Hematopoietic multipotent progenitor cell treated with erythropoietin and hydrocortisone succinate and interleukin-3 and kit ligand, for 4 days (in vitro differentiated cells): Measurements from ENCODE around the gene PTPRM.
A peak's percentile ranks its signal among the peaks of the same experiment; 100 is the strongest.

Experiments used
- DNase-seq: peaks from one replicate; pipeline ENCODE4 v3.0.0-alpha.2; 2015

Gene PTPRM

DNA sequence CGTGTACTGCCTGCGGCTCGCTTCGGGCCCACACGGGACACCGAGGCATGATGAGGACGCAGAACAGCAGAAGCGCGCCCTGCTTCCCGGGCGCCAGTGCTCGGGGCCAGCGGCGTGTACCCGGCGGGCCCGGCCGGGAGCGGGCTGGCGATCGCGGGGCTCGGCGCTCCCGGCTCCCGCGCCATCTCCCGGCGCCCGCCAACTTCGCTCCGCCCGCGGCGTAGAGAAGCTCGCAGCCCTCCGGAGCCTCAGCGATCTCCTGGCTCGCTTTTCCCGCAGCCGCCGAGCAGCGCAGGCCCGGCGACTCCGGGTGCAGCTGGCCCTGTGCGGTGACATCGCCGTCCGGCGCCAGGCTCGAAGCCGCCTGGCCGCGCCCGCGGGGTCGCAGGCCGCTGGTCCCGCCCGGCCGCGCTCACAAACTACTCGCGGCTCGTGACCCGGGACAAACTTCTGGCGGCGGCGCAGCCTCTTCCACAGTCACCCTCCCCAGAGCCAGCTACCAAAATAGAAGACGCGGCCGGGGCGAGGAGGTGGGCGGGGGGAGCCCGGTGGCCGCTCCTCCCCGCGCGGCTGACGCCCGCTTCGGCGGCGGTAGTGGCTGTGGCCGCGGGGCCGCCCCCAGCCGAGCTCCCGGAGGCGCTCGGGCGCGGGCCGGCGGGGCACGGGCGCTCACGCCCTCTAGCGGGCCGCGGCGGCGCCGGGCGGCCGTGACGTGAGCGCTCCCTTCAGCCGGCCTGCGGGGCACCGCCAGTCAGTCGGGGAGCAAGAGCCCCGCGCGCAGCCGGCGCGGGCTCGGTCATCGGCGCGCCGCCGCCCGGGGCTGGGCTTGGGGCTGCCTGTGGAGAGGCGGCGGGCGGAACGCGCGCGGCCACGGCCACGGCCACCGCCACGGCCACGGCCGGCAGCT lies at the start of gene PTPRM:
TSS of gene PTPRM (plus strand) at position 750 of the 907 bp plus-strand sequence. CDS start 503 bp downstream, outside the sequence.
- peak; percentile 87 for DNase-seq

DNA sequence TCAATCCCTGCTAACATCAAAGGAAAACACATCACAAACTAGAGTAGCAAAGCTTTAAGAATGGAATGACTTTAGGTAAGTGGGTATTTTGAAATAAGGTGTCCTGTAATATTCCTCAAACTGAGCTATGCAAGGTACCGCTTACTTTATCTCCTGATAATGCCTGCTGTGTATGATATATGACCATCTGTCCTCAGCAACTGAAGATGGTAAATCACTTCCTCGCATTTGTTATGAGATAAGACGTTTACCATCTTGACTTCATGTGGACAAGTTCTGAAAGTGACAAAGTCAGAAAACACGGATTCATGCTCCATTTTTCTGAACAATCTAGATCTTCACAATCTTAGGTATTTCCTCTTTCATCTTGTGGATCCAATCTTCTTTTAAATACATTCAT lies 49.3 kb upstream of the PTPRM start:
- DNase-seq: no peak

DNA sequence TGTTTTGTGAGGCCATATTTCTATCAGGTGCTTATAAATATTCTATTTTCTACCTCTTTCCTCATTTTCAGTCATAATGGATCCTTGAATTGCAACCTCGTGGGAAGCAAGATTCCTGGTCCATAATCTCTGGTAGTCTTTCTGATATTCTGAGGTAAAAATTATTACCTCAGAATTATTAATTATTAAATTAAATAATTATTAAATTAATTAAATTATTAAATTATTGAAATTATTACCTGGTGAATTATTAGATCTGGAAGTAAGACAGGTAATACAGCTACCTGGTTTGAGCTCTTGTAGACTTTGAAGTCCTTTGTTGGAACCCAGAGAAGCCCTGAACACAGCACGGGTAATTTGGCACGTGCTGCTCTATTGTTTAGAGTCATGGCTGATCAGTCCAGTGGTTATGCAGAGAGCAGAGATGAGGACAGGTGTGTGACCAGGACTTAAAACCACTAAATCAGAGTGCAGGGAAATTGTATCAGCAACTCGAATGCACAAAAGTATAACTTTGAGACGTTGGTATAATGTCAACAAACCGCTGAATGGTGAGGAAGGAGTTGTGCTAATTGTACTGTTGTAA lies 46.8 kb upstream of the PTPRM start:
- DNase-seq: no peak

DNA sequence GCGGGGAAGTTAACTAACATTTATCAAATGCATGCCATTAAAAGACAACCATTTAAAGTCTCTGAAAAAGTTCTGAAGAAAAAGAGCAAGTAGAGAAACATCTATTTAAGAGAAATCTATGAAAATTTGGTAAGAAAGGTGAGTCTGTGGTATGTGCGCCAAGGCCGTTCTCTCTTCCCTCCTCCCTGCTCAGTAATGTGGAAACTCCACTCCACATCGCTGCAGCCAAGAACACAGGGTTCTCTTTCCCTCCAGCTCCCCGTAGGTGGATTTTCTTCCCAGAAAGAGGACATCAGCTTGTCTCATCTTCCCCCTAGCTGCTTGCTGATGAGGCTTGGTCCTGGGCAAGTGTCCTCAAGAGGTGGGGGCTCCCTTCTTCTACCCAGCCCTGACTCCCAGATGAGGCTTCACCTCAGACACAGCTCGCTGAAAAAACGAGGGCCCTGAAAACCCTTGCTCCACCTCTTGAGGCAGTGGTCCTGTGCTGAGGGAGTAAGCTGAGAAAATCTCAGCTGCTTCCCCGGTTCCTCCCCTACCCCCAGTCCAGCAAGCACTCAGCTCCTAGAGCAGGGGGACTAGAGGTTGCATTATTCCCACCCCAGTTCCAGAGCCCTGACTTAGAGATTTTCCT lies 45.8 kb upstream of the PTPRM start:
- DNase-seq: no peak

DNA sequence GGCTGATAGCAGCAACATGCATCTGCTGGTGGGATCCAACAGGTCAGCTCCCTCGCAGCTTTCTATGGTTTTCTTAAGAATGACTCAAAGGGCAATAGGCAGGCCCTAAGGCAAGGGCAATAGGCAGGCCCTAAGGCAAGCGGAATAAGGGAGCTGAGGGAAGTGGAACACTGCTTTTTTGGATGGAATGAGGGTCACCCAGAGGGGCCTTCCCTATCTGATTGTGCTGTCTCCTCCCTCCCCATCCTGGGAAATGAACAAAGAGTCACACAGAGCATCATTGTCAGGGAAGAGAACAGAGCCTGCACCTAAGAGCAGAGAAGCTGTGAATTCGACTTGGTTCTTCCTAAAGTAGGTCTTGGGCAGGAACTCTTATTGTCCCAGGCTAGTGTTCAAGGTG lies 43.3 kb upstream of the PTPRM start:
- no peak for DNase-seq

DNA sequence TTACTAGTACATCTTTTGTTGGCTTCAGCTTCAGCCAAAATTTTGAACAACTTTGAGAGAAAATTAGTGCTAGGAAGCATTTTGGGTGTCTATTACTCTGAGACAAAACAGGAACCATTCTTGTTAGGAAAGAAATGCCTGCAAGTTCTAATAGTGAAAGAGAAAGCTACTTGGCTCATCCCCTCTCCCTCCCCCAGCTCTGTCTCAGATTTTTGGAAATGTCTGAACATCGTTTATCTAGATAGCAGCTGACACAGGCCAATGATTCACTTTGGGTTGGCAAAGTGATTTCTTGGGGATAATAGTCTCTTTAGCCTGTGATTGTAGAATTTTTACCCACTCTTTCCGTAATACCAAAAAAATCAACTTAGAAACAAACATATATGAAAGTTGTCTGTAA lies 42.3 kb upstream of the PTPRM start:
- DNase-seq: no peak

DNA sequence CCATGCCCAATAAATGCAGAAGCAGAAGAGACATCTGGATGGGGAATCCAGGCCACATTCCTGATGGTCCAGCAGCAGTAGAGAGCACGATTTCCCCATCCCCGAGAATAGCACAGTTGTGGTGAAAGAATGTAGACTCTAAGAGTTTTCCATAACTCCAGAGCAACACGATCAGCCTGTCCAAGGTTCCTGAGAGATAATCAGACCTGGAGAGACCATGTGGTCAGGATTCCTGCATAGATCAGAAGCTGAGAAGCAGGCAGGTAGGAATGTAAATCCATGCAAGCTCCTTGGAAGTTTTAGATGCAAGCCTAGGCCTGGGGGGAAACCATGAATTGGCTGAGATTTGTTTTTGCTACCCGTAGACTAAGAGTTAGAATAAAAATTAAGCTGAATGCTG lies 34.2 kb upstream of the PTPRM start:
- no peak for DNase-seq

DNA sequence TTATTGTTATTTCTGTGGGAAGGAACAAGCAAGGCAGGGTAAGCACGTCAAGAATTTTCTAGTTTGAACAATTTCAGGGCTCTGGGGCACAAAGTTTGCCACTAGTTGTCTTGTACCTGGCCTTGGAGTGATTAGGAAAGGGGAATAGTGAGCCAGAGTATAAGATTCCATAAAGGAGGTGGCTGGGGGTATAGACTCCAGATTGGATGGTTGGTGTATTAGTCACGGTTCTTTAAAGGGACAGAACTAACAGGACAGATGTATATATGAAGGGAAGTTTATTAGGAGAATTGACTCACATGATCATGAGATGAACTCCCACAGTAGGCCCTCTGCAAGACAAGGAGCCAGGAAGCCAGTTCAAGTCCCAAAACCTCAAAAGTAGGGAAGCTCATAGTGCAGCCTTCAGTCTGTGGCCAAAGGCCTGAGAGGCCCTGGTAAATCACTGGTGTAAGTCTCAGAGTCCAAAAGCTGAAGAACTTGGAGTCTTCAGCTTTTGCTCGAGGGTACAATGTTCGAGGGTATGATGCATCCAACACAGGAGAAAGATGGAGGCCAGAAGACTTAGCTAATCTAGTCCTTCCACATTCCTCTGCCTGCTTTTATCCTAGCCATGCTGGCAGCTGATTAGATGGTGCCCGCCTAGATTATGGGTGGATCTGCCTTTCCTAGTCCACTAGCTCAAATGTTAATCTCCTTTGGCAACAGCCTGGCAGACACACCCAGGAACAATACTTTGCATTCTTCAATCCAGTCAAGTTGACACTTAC lies 31.5 kb upstream of the PTPRM start:
- DNase-seq: peak; percentile 21

DNA sequence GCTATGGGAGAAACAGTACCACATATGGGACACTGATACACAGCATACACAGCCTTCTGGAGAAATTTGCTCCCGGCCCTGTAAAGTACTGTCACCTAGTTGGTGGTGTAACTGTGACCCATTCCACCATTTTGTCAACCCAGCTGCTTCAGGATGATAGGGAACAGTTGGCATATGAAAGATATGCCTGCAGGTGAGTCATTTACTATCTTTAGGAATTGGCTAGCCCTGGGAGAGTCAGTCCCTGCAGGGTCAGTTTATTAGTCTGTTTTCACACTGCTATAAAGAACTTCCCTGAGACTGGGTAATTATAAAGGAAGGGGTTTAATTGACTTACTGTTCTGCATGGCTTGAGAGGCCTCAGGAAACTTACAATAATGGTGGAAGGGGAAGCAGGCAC lies 30.0 kb upstream of the PTPRM start:
- no peak for DNase-seq

DNA sequence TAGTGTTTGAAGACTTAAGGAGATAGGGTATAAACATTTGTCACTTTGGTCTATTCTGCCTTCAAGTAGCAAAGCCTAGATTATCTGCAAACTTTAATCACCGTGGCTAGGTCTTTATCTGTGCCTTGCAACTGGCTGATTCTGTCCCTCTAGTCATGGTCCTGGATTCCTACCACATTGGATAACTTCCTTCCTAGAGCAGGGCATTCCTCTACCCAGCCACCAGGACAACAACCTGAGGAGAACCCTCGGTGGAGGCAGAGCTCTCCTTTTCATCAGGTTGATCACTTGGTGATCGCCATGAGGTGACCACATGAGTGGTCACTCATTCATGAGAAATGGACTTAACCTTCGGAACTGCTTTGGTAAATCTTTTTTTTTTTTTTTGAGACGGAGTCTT lies 25.3 kb upstream of the PTPRM start:
- DNase-seq: no peak

DNA sequence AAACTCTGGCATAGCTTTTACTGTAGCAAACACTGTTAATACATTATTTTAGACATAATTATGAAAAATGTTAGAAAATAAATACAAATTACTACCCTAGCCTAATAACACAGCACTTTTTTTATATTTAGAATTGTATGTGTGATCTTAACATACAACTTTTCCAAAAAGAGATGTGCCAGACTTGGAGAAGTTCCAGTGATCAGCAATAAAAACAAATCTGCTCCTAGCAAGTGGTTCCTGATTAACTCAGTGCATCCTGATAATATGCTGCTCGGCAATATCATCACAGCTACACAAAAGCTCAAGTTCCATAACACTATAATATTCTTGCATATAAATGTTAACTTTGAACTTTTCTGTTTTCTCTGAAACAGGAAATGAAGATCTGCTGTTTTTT lies 22.4 kb upstream of the PTPRM start:
- DNase-seq: no peak

DNA sequence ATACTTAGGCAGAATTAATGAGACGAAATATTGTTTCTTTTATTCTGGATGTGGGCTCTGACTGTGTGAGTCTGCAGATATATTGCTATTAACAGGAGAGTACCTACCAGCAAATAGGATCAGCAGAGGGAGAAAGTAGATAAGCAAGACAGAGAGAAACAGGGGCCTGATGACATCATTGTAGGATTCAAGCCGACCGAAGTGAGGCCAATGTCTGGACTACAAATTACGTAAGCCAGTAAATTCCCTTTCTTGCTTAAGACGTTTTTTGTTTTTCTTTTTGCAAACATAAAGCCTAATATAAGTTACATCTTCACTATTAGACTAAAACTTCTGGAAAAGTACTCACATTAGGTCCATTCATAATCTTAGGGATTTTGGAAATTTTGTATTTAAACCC lies 21.4 kb upstream of the PTPRM start:
- no peak for DNase-seq

DNA sequence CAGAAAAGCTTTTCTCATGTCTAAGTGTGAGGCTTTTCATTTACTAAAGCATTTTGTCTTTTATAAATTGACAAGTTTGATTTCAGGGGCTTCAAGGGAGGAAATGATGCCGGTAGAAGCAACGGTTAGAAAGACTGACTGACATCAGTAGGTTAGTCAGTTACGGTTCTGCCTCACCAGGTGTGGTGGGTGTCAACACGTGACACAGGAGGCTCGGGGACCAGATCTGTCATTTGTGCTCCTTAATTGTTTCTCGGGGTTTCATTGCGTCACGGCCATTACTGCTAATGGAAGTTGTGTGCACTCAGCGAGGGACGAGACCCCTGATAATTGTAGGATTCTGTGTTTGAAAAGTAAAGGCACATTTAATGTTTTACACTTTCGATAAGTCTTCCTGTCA lies 18.9 kb upstream of the PTPRM start:
- DNase-seq: no peak

DNA sequence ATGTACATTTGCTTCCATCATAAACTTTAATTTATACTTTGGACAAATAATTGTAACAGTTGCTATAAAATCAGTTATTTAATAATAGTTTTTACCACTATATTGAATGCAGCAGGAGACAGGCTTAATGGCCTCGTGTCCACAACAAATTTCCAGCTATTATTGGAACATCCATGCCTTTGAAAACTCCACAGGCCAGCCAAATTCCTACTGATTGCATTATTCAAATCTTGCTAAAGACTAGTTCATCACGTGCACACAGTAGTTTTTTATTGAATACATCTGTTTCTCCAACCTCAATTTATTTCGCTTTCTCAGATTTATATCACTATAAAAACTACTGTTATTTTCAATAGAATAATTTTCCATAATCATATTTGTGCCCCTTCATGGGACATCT lies 18.4 kb upstream of the PTPRM start:
- no peak for DNase-seq

DNA sequence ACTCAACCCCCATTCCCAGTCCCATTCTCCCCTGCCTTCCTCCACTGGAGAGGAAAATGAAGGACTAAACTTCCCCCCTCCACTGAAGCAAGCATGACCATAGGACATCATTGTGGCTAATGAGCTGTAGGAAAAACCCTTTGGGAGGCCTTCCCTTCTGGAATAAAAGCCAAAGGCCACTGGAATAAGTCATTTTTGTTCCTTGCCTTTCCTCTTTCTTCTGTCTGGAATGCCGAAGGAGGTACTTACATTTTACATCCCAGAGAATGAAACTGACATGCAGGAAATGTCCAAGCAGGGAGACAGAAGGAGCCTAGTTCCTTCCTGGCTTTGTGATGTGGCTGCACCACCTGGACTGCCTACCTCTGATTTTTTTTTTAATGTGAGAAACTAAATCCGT lies 9.1 kb upstream of the PTPRM start:
- DNase-seq: no peak

DNA sequence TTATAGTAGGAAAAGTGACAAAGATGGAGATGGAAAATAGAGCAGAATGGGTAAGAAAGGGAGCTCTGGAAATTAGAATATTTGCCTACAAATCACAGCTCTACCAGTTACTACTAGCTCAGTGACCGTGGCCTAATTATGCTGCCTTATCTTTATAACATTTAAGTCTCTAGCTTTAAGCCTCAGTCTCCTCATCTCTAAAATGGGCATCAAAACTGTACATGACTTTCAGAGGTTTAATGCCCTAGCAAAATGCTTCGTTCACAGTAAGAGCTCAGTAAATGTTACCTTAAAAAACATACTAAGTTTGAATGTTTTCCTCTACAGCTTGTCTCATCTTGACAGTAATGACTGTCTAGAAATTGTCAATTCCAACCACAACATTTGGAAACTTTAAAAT lies 8.3 kb upstream of the PTPRM start:
- no peak for DNase-seq

DNA sequence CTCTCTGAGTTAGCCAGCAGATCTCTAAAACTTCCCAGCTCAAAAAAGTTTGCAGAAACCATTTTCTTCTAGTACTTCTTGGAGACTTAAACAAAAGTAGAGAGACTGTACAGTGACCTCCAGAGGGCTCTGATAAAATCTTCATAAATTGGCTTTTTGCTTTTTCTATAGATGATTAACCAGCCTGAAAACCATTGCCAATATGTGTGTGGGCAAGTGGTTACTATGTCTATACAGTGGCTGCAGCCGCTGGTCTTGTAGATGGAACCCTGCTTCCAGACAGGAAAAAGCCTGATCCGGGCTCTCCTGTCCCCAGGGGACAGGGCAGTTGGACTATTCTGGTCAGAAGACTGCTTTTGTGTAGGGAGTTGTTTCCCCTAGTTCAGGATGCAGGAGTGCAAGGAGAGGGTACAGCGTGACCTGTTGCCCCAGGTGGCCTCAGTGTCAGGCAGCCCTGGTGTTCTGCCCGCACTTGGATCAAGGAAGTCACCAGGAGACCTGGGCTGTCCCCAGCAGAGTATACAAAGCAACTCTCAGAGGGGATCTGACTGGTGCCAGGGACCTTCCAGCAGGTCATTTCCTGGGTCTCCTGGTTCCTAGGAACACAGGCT lies 7.3 kb upstream of the PTPRM start:
- DNase-seq: no peak

DNA sequence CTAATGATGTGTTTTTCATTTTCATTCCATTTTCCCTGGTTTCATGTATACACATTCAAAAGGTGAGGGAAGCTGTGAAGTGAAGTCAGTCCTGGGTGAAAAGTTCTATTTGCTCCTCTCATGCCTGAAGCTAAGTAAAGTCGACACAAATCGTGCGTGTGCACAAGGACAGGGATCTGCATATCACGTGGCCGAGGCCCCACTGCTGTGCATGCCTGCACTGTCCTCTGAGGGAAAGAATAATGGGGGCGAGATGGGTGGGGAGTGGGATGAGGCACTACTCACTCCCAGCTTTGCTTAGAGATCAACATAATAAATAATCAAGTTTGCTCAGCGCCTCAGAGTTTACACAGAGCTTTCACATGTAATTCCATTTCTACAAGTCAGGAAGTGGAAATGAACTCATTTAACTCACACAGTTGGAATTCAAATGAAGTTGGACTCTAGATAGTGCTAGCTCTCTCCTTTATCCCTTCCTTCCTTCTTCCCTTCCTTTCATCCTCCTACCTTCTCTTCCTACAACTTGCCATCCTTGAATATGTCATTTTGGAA lies 5.1 kb upstream of the PTPRM start:
- DNase-seq: no peak

DNA sequence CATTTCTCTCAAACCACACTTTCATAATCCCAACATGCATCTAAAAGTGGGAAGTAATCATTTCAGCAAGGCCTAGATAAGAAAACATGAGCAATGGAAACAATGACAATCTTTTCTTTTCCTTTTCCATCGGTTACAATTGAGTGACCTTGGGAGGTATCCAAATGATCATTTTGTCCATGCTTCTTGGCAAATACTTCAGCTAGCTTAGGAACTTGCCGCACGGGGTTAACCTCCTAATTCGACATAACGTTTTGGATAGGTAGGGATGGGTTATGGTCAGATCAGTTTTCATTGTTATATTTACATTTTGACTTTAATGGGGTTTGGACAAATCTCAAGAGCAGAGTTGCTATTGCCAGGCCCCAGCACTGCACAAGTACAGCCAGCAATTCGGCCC lies 4.6 kb upstream of the PTPRM start:
- no peak for DNase-seq

DNA sequence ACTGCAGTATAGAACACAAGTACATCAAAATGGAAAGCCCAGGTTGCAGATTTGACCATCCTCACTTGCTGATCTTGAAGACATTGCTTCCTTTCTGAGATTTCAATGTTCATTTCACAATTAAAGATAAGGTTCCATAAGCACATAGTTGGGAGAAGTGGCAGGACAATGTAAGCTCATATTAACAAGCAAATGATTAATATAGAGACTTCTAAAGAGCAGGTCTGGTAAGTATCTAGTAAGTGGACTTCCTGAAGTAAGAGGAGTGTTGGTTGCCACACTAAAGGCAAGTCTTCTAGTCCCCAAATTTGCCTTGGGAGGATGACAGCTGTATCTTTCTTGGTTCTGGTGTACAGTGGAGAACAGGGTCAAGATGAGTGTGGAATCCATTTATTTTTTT lies 1.4 kb upstream of the PTPRM start:
- no peak for DNase-seq

DNA sequence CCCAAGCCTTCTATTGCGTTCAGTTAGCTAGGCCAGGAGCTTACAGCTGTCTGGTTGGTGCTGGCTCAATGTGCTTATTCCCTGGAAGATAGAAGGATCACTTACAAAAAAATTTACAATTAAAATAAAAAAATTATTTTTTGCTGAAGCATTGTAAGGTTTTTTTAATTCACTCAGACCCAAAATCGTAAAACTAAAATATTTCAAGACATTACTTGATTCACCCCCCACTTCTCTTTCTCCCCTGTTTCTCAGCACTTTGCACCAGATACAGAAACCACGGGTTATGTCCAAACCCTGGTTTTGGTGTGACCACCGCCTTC lies 911 bp upstream of the PTPRM start:
- peak; percentile 46 for DNase-seq

DNA sequence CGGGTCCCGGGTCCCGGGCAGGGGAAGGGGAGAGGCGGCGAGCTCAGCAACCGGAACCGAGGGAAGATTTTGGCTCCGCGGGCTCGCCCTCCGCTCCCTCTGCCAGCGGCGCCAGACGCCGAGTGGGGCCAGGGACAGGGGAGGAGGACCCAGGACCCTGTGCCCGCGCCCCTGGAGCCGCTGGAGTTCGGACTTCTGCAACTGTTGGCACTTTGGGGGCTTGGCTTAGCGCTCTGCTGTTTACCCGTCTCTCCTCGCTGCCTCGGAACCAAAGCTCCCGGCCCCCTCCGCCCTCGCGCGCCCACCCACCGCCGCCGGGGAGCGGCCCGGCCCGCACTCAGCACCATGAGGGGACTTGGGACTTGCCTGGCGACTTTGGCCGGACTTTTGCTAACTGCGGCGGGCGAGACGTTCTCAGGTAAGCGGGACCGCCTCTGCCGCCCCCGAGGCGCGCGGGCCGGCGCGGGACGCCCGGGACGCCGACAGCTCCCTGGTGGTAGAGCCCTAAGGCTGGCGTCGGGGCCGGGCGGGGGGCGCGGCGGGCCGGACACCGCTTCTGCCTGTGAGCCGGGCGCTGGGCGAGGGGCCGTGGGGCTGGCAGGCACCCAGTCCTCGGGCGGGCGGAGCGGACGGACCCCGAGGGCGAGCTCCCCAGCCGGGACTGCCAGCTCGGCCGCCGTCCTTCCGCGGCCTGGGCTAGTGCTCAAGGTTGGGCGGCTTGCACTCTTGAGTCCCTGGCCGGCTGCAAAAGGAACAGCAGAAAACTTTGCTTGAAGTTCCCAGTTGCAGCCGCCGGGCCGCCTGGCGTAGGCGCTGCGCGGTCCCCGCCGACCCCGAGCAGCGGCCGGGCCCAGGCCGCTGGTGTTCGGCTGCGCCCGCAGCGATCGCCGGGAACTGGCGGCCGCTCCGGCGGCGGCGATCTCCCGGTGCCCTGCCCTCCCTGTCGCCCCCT lies 634 bp downstream of the PTPRM start:
- peak; percentile 82 for DNase-seq
